ENCODE data around the gene ERGIC1.

The ERGIC1 gene

GRCh38 chr5:172907657-172908056, 73.6 kb downstream of the ERGIC1 start:
- H3K27ac ChIP-seq, result no peak overlapping the region

GRCh38 chr5:172908662-172909061, 74.6 kb downstream of the ERGIC1 start:
- no peak for DNase-seq (ENCODE audit: low read depth, low spot score)
- H3K27ac ChIP-seq, result no peak overlapping the region

More at GRCh38 chr5:172907657-172908056, 73.6 kb downstream of the ERGIC1 start:
- DNase-seq (ENCODE audit: low read depth, low spot score), result no peak

GRCh38 chr5:172909931-172910502, 76.0 kb downstream of the ERGIC1 start:
- no peak overlapping the region for H3K27ac ChIP-seq
- no peak for DNase-seq (ENCODE audit: low read depth, low spot score)

- no peak for DNase-seq (ENCODE audit: low read depth, low spot score)
- H3K27ac ChIP-seq, result peak overlapping the region; percentile 16
Observed at GRCh38 chr5:172910828-172911627, 77.0 kb downstream of the ERGIC1 start.

- no peak for DNase-seq (ENCODE audit: low read depth, low spot score)
- H3K27ac ChIP-seq, result peak overlapping the region; percentile 16
Observed at GRCh38 chr5:172911628-172911880, 77.5 kb downstream of the ERGIC1 start.

GRCh38 chr5:172911976-172912375, 77.9 kb downstream of the ERGIC1 start:
- no peak overlapping the region for H3K27ac ChIP-seq
- no peak for DNase-seq (ENCODE audit: low read depth, low spot score)

- no peak for DNase-seq (ENCODE audit: low read depth, low spot score)
- no peak overlapping the region for H3K27ac ChIP-seq
Observed at GRCh38 chr5:172913117-172913850, 79.2 kb downstream of the ERGIC1 start.

GRCh38 chr5:172915514-172915913, 81.5 kb downstream of the ERGIC1 start:
- DNase-seq (ENCODE audit: low read depth, low spot score), result no peak
- no peak overlapping the region for H3K27ac ChIP-seq

- H3K27ac ChIP-seq, result no peak overlapping the region
- no peak for DNase-seq (ENCODE audit: low read depth, low spot score)
Observed at GRCh38 chr5:172918421-172919371, 84.6 kb downstream of the ERGIC1 start.

GRCh38 chr5:172919525-172920446, 85.7 kb downstream of the ERGIC1 start:
- peak overlapping the region; percentile 49 for H3K27ac ChIP-seq
- no peak for DNase-seq (ENCODE audit: low read depth, low spot score)

GRCh38 chr5:172920447-172920849, 86.4 kb downstream of the ERGIC1 start:
- peak overlapping the region; percentile 49 for H3K27ac ChIP-seq
- peak; percentile 68 for DNase-seq (ENCODE audit: low read depth, low spot score)

GRCh38 chr5:172920995-172921394, 86.9 kb downstream of the ERGIC1 start:
- DNase-seq (ENCODE audit: low read depth, low spot score), result no peak
- no peak overlapping the region for H3K27ac ChIP-seq

GRCh38 chr5:172921906-172922305, 87.9 kb downstream of the ERGIC1 start:
- no peak for DNase-seq (ENCODE audit: low read depth, low spot score)
- H3K27ac ChIP-seq, result no peak overlapping the region

- no peak overlapping the region for H3K27ac ChIP-seq
- DNase-seq (ENCODE audit: low read depth, low spot score), result no peak
Observed at GRCh38 chr5:172923539-172923938, 89.5 kb downstream of the ERGIC1 start.

GRCh38 chr5:172925336-172925948, 91.4 kb downstream of the ERGIC1 start:
- no peak for DNase-seq (ENCODE audit: low read depth, low spot score)
- H3K27ac ChIP-seq, result no peak overlapping the region

GRCh38 chr5:172926008-172926523, 92.0 kb downstream of the ERGIC1 start:
- no peak overlapping the region for H3K27ac ChIP-seq
- no peak for DNase-seq (ENCODE audit: low read depth, low spot score)

- no peak overlapping the region for H3K27ac ChIP-seq
- DNase-seq (ENCODE audit: low read depth, low spot score), result no peak
Observed at GRCh38 chr5:172926796-172927195, 92.7 kb downstream of the ERGIC1 start.

GRCh38 chr5:172929371-172929838, 95.4 kb downstream of the ERGIC1 start:
- no peak for DNase-seq (ENCODE audit: low read depth, low spot score)
- H3K27ac ChIP-seq, result no peak overlapping the region

Data from epithelial cell of prostate (primary cell).